Measurements from ENCODE around the gene AXL.

- TF ChIP-seq, protein P1, sequence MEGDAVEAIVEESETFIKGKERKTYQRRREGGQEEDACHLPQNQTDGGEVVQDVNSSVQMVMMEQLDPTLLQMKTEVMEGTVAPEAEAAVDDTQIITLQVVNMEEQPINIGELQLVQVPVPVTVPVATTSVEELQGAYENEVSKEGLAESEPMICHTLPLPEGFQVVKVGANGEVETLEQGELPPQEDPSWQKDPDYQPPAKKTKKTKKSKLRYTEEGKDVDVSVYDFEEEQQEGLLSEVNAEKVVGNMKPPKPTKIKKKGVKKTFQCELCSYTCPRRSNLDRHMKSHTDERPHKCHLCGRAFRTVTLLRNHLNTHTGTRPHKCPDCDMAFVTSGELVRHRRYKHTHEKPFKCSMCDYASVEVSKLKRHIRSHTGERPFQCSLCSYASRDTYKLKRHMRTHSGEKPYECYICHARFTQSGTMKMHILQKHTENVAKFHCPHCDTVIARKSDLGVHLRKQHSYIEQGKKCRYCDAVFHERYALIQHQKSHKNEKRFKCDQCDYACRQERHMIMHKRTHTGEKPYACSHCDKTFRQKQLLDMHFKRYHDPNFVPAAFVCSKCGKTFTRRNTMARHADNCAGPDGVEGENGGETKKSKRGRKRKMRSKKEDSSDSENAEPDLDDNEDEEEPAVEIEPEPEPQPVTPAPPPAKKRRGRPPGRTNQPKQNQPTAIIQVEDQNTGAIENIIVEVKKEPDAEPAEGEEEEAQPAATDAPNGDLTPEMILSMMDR (IDR thresholded peaks at IDR 0.05): no peak
- no peak for TF ChIP-seq POLR2A (IDR thresholded peaks at IDR 0.05)
Measured at GRCh38 chr19:41255171-41255570, 36.1 kb downstream of the AXL start.

All from prostate gland (tissue), 2 donors.